Measurements from ENCODE around the gene VSTM2L.

VSTM2L gene

DNA sequence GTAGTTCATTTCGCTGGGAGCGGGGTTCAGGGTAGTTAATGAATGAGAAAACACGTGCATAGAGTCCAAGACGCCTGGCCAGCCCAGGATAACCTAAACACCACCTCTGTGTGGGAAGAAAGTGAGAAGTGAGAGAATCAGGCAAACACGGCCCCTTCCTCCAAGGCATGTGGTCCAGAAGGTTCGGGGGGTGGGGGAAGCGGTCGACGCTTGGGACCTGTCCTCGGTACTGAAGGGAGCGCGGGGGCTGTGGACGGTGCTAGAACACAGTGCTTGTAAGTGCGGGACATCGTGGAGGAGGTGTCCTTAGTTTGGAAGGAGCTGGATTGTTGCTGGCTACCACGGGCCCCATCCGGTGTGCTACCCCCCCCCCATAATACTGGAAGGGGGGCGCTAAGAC is 1.7 kb upstream of the VSTM2L start:
- no peaks in the 10 kb centered on the region for H3K4me1 ChIP-seq (ENCODE audit: control insufficient read depth in 2 of 2, insufficient read depth in 2 of 2, low read length in 2 of 2)
- no peak overlapping the region for H3K27ac ChIP-seq (ENCODE audit: low read depth in 2 of 2, low read length in 2 of 2)
- H3K9ac ChIP-seq (ENCODE audit: low read depth in 1 of 2, low read length in 2 of 2) = no peak overlapping the region
- H3K4me3 ChIP-seq (ENCODE audit: low read length in 2 of 2) = no peak overlapping the region
- no peaks in the 10 kb centered on the region for H3K9me3 ChIP-seq (ENCODE audit: control insufficient read depth in 2 of 2, low read length in 2 of 2)
- H3K36me3 ChIP-seq (ENCODE audit: control insufficient read depth in 2 of 2, insufficient read depth in 2 of 2, low read length in 2 of 2) = no peaks in the 10 kb centered on the region
- peaks cover 17 to 42% of the 10 kb centered on the region in 2 donors for H3K27me3 ChIP-seq (ENCODE audit: control insufficient read depth in 2 of 2, insufficient read depth in 2 of 2, low read length in 2 of 2)

DNA sequence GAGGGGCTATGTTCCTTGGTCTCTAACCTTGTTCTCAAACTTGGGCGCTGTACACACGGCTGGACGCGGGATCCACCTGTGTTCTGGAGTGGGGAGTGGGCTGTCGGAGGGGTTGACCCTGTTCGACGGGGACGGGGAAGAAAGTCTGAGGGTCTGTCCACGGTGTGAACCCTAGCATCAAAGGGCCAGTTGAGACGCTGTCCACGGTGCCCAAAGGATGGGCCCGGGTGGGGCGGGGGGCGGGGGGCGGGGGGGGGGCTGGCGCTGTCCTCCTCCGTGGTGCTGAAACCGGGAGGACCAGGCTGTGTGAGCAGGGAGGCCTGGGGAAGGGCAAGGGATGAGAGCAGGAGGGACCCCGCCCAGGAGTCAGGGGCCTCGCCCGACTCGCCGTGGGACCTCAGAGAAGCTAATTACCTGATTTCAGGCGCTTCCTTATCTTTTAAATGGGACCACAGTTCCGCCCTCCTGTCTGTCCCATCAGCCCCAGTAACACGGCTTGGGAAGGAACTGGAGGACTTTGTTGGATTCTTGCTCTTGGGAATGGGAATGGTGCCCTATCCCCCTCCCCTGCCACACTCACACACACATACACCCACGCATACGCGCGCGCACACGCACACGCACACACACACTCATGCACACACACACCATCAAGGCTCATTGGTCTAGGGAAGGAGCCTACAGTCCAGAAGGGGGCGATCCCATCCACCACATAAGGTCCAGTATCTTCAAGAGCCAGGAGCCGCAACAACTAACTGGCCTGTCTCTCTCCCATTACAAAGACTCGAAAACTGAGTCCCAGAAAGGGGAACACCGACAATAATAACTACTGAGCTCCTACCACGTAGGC is 1.0 kb upstream of the VSTM2L start:
- Histone ChIP-seq H3K4me1 (ENCODE audit: control insufficient read depth in 2 of 2, insufficient read depth in 2 of 2, low read length in 2 of 2) (no peaks in the 10 kb centered on the region), H3K27me3 (ENCODE audit: control insufficient read depth in 2 of 2, insufficient read depth in 2 of 2, low read length in 2 of 2) (peaks cover 22 to 45% of the 10 kb centered on the region in 2 donors), H3K9ac (ENCODE audit: low read depth in 1 of 2, low read length in 2 of 2) (no peak overlapping the region), H3K27ac (ENCODE audit: low read depth in 2 of 2, low read length in 2 of 2) (no peak overlapping the region), H3K36me3 (ENCODE audit: control insufficient read depth in 2 of 2, insufficient read depth in 2 of 2, low read length in 2 of 2) (no peaks in the 10 kb centered on the region), H3K4me3 (ENCODE audit: low read length in 2 of 2) (no peak overlapping the region), H3K9me3 (ENCODE audit: control insufficient read depth in 2 of 2, low read length in 2 of 2) (no peaks in the 10 kb centered on the region)

DNA sequence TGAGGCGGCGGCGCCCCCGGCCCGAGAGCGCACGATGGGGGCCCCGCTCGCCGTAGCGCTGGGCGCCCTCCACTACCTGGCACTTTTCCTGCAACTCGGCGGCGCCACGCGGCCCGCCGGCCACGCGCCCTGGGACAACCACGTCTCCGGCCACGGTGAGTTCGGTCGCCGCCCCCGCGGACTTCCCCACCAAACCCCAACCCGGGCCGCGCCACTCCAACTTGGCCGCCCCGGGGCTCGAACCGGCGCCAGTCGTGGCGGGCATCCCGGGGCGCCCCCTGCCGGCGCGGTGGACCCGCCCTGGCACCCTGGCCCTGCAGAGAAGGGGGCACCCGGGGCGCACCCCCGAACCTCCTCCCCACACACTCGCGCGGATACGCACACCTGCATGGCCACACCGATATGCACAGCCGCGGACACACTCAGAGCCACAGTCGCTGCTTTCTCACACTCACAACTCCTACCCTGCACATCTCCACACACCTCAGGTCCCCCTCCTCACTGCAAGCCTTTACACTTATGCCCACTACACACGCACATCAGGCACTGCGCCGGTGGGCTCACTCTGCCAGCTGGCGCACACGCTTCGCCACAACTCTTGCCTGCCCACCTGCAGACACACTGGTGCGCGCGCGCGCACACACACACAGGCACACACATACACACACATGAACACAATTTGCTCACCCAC is 535 bp downstream of the VSTM2L start:
- no peak overlapping the region for H3K27ac ChIP-seq (ENCODE audit: low read depth in 2 of 2, low read length in 2 of 2)
- H3K36me3 ChIP-seq (ENCODE audit: control insufficient read depth in 2 of 2, insufficient read depth in 2 of 2, low read length in 2 of 2) = no peaks in the 10 kb centered on the region
- H3K27me3 ChIP-seq (ENCODE audit: control insufficient read depth in 2 of 2, insufficient read depth in 2 of 2, low read length in 2 of 2) = peaks cover 22 to 45% of the 10 kb centered on the region in 2 donors
- no peak overlapping the region for H3K4me3 ChIP-seq (ENCODE audit: low read length in 2 of 2)
- no peaks in the 10 kb centered on the region for H3K4me1 ChIP-seq (ENCODE audit: control insufficient read depth in 2 of 2, insufficient read depth in 2 of 2, low read length in 2 of 2)
- H3K9me3 ChIP-seq (ENCODE audit: control insufficient read depth in 2 of 2, low read length in 2 of 2) = no peaks in the 10 kb centered on the region
- no peak overlapping the region for H3K9ac ChIP-seq (ENCODE audit: low read depth in 1 of 2, low read length in 2 of 2)

DNA sequence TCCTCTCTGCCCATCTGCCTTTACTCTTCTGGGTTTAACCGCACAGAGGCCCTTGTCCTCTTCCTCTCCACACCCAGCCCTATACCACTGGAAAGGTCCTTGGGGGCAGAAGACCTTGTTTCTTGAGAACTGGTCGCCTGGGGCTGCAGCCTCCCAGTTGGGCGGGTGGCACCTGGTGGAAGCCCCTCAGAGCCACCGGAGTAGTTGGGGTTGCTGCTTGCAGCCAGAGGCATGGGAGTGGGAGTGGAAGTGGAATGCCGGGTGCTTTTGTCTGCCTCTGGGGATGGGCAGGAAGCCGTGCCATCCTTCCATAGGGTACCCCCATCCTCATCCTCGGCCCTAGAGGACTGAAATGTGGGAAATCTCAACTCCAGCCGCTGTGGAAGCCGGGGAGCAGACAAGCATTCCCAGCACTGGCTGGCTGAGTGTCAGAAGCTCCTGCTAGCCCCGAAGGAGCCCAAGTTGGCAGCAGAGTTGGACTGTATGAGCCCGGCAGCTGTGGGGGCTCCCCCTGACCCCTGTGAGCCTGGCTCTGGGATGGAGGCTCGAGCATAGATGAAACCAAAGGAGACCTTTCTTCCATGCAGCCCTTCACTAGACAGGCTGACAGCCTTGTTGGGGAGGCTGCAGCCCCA is 1.2 kb downstream of the VSTM2L start:
- no peaks in the 10 kb centered on the region for H3K36me3 ChIP-seq (ENCODE audit: control insufficient read depth in 2 of 2, insufficient read depth in 2 of 2, low read length in 2 of 2)
- no peak overlapping the region for H3K9ac ChIP-seq (ENCODE audit: low read depth in 1 of 2, low read length in 2 of 2)
- H3K27ac ChIP-seq (ENCODE audit: low read depth in 2 of 2, low read length in 2 of 2) = no peak overlapping the region
- H3K9me3 ChIP-seq (ENCODE audit: control insufficient read depth in 2 of 2, low read length in 2 of 2) = no peaks in the 10 kb centered on the region
- H3K4me1 ChIP-seq (ENCODE audit: control insufficient read depth in 2 of 2, insufficient read depth in 2 of 2, low read length in 2 of 2) = no peaks in the 10 kb centered on the region
- no peak overlapping the region for H3K4me3 ChIP-seq (ENCODE audit: low read length in 2 of 2)
- H3K27me3 ChIP-seq (ENCODE audit: control insufficient read depth in 2 of 2, insufficient read depth in 2 of 2, low read length in 2 of 2) = peaks cover 22 to 44% of the 10 kb centered on the region in 2 donors

DNA sequence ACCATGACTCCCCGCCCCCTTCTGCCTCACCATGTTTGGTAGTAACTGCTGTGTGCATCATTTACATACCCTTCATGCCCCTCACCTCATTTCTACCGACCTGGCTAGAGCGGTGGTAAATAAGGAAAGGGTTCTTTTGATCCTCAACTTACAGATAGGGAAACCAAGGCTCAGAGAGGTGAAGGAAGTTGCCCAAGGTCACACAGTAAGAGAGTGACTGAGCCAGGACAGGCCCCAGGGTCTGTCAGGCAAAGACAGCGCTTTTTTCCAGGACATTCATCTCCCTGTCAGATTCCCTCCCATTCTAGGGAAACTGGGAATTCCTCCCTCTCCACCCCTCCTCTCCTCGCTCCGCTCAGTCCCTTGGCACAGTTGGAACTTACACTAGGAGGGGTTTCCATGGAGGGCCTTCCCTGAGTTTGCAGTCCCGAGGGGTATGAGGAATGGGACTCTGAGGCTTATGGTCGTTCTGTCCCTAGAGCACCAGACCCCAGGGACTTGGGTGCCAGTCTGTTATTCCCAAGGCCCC is 2.0 kb downstream of the VSTM2L start:
- Histone ChIP-seq H3K4me1 (ENCODE audit: control insufficient read depth in 2 of 2, insufficient read depth in 2 of 2, low read length in 2 of 2) (no peaks in the 10 kb centered on the region), H3K9ac (ENCODE audit: low read depth in 1 of 2, low read length in 2 of 2) (no peak overlapping the region), H3K4me3 (ENCODE audit: low read length in 2 of 2) (no peak overlapping the region), H3K27ac (ENCODE audit: low read depth in 2 of 2, low read length in 2 of 2) (no peak overlapping the region), H3K27me3 (ENCODE audit: control insufficient read depth in 2 of 2, insufficient read depth in 2 of 2, low read length in 2 of 2) (peaks cover 19 to 36% of the 10 kb centered on the region in 2 donors), H3K36me3 (ENCODE audit: control insufficient read depth in 2 of 2, insufficient read depth in 2 of 2, low read length in 2 of 2) (no peaks in the 10 kb centered on the region), H3K9me3 (ENCODE audit: control insufficient read depth in 2 of 2, low read length in 2 of 2) (no peaks in the 10 kb centered on the region)

DNA sequence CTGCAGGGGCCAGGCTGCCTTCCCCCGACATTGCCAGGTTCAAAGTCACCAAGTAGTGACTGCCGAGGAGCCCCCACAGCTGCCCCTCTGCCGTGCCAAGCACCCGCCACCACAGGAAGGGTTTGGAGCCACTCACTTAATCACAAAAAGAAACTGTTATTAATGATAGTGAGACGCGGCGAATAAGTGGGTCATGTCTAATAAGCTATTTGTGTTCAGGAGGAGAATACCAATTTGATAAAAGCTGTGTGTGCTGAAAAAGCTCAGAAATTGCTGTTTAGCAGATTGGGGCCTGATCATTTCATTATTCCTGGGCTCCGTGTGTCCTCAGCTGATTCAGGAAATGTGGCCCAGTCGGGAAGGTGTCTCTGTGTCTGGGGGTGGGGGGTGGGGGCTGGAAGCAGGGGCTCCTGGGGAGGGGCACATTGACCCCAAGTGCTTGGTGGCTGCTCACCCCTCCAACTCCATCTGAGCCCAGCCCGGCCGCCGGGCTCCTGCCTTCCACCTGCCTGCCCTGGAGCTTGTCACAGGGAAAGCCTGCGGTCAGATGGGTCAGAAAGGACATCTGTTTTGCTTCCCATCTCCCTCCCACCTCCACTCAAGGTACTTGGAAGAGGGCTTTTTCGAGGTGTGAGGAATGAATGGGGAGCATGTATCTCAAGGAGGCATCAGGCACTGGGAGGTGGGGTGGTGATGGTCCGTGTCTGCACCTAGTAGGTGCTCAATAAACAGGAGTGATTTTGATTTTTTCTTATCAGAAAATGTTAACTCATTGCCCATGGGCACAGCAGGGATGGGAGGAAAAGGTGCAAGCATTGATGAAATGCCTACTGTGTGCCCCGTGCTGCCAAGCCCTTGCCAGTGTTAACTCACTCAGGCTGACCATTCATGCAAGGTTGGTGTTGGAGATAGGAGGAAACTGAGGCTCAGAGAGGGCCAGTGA is 3.0 kb downstream of the VSTM2L start:
- no peak overlapping the region for H3K27ac ChIP-seq (ENCODE audit: low read depth in 2 of 2, low read length in 2 of 2)
- no peaks in the 10 kb centered on the region for H3K9me3 ChIP-seq (ENCODE audit: control insufficient read depth in 2 of 2, low read length in 2 of 2)
- H3K9ac ChIP-seq (ENCODE audit: low read depth in 1 of 2, low read length in 2 of 2) = no peak overlapping the region
- no peaks in the 10 kb centered on the region for H3K4me1 ChIP-seq (ENCODE audit: control insufficient read depth in 2 of 2, insufficient read depth in 2 of 2, low read length in 2 of 2)
- H3K4me3 ChIP-seq (ENCODE audit: low read length in 2 of 2) = no peak overlapping the region
- peaks cover 17 to 30% of the 10 kb centered on the region in 2 donors for H3K27me3 ChIP-seq (ENCODE audit: control insufficient read depth in 2 of 2, insufficient read depth in 2 of 2, low read length in 2 of 2)
- no peaks in the 10 kb centered on the region for H3K36me3 ChIP-seq (ENCODE audit: control insufficient read depth in 2 of 2, insufficient read depth in 2 of 2, low read length in 2 of 2)

DNA sequence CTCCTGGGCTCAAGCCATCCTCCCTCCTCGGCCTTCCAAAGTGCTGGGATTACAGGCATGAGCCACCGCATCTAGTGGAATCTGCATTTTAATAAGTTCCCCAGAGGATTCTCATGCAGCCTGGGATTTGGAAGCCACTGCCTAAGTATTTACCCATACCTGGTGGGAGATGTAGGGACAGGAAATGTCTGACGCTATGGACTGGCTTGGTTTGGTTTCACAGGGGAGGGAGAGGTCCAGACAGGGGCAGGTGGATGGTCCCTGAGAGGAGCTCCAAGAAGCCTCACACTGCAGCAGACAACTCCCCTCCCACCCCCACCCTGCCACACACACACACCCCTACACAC is 4.4 kb downstream of the VSTM2L start:
- Histone ChIP-seq H3K9ac (ENCODE audit: low read depth in 1 of 2, low read length in 2 of 2) (no peak overlapping the region), H3K4me3 (ENCODE audit: low read length in 2 of 2) (no peak overlapping the region), H3K9me3 (ENCODE audit: control insufficient read depth in 2 of 2, low read length in 2 of 2) (no peaks in the 10 kb centered on the region), H3K4me1 (ENCODE audit: control insufficient read depth in 2 of 2, insufficient read depth in 2 of 2, low read length in 2 of 2) (no peaks in the 10 kb centered on the region), H3K27ac (ENCODE audit: low read depth in 2 of 2, low read length in 2 of 2) (no peak overlapping the region), H3K36me3 (ENCODE audit: control insufficient read depth in 2 of 2, insufficient read depth in 2 of 2, low read length in 2 of 2) (no peaks in the 10 kb centered on the region), H3K27me3 (ENCODE audit: control insufficient read depth in 2 of 2, insufficient read depth in 2 of 2, low read length in 2 of 2) (peaks cover 20 to 31% of the 10 kb centered on the region in 2 donors)

DNA sequence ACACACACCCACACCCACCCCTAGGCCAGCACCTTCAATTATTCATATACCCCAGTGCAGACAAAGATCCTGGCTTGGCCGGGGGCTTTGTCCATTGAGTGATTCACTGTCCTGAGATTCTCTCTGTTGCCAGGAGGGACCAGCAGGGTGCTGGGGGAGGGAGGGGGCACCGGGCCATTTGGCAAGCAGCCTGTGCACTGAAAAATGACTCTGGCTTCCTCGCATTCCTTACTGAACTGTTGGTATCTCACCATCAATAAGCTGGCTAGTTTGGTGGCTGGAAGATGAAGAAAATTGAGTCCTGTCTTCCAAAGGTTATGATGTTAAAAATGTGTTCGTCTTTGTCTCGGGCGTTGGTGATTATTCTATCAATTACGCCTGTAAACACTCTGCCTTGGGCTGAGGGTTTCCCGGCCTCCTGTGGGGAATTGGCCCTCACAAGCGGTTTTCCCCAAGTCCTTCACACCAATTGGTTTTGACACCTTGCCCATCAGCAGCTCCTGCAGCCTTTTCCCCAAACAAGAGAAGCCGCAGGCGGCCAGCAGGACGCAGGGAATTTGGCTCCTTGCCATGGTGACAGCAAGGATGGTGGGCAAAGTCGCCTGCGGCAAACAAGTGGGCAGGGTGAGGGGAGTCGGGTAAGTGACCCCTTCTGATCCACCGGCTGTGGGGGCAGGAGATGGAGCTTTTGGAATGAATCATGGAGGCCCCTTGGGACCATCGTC is 4.9 kb downstream of the VSTM2L start:
- H3K36me3 ChIP-seq (ENCODE audit: control insufficient read depth in 2 of 2, insufficient read depth in 2 of 2, low read length in 2 of 2) = no peaks in the 10 kb centered on the region
- no peak overlapping the region for H3K4me3 ChIP-seq (ENCODE audit: low read length in 2 of 2)
- H3K27ac ChIP-seq (ENCODE audit: low read depth in 2 of 2, low read length in 2 of 2) = no peak overlapping the region
- no peak overlapping the region for H3K9ac ChIP-seq (ENCODE audit: low read depth in 1 of 2, low read length in 2 of 2)
- H3K27me3 ChIP-seq (ENCODE audit: control insufficient read depth in 2 of 2, insufficient read depth in 2 of 2, low read length in 2 of 2) = peaks cover 21 to 35% of the 10 kb centered on the region in 2 donors
- H3K9me3 ChIP-seq (ENCODE audit: control insufficient read depth in 2 of 2, low read length in 2 of 2) = no peaks in the 10 kb centered on the region
- H3K4me1 ChIP-seq (ENCODE audit: control insufficient read depth in 2 of 2, insufficient read depth in 2 of 2, low read length in 2 of 2) = no peaks in the 10 kb centered on the region

DNA sequence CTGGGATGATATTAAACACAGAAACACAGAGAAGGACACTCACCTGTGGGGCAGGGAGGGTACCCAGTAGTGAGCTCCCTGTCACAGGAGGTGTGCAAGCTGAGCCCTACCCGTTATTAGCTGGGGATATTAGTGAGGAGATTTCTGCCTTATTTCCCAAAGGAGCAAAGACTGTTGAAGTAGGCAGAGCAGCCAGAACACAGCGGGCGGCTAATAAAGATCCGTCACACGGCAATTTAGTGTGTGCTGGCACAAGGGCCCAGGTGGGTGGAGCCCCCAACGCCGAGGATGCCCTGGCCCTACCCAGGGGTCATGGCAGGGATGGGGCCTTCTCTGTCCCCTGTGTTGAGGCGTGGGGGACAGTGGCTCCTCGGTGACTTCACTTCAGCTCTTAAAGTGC is 8.3 kb downstream of the VSTM2L start:
- H3K4me1 ChIP-seq (ENCODE audit: control insufficient read depth in 2 of 2, insufficient read depth in 2 of 2, low read length in 2 of 2) = peaks cover 0 to 3% of the 10 kb centered on the region in 2 donors
- no peak overlapping the region for H3K4me3 ChIP-seq (ENCODE audit: low read length in 2 of 2)
- no peak overlapping the region for H3K9ac ChIP-seq (ENCODE audit: low read depth in 1 of 2, low read length in 2 of 2)
- no peaks in the 10 kb centered on the region for H3K36me3 ChIP-seq (ENCODE audit: control insufficient read depth in 2 of 2, insufficient read depth in 2 of 2, low read length in 2 of 2)
- H3K27ac ChIP-seq (ENCODE audit: low read depth in 2 of 2, low read length in 2 of 2) = no peak overlapping the region
- H3K27me3 ChIP-seq (ENCODE audit: control insufficient read depth in 2 of 2, insufficient read depth in 2 of 2, low read length in 2 of 2) = peaks cover 33 to 47% of the 10 kb centered on the region in 2 donors
- no peaks in the 10 kb centered on the region for H3K9me3 ChIP-seq (ENCODE audit: control insufficient read depth in 2 of 2, low read length in 2 of 2)
